ENCODE measurements around the gene NCSTN. TPM values are rescaled to one million over a fixed set of nuclear protein-coding genes. Genes with fewer than 3 reads are reported as not detected.

The NCSTN gene
- total and polyA plus RNA-seq, 9 of the 15 experiments (the other 6 are each of a cell fraction or from before 2014, with no cell fraction given) = 21.3 to 91.1 (median 57.9) TPM

- TF ChIP-seq, protein P1, sequence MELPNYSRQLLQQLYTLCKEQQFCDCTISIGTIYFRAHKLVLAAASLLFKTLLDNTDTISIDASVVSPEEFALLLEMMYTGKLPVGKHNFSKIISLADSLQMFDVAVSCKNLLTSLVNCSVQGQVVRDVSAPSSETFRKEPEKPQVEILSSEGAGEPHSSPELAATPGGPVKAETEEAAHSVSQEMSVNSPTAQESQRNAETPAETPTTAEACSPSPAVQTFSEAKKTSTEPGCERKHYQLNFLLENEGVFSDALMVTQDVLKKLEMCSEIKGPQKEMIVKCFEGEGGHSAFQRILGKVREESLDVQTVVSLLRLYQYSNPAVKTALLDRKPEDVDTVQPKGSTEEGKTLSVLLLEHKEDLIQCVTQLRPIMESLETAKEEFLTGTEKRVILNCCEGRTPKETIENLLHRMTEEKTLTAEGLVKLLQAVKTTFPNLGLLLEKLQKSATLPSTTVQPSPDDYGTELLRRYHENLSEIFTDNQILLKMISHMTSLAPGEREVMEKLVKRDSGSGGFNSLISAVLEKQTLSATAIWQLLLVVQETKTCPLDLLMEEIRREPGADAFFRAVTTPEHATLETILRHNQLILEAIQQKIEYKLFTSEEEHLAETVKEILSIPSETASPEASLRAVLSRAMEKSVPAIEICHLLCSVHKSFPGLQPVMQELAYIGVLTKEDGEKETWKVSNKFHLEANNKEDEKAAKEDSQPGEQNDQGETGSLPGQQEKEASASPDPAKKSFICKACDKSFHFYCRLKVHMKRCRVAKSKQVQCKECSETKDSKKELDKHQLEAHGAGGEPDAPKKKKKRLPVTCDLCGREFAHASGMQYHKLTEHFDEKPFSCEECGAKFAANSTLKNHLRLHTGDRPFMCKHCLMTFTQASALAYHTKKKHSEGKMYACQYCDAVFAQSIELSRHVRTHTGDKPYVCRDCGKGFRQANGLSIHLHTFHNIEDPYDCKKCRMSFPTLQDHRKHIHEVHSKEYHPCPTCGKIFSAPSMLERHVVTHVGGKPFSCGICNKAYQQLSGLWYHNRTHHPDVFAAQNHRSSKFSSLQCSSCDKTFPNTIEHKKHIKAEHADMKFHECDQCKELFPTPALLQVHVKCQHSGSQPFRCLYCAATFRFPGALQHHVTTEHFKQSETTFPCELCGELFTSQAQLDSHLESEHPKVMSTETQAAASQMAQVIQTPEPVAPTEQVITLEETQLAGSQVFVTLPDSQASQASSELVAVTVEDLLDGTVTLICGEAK (IDR thresholded peaks at IDR 0.05) = peak; percentile 97
- TF ChIP-seq, protein P1 (CRISPR knock-in tag; IDR thresholded peaks at IDR 0.05) = no peak
- TF ChIP-seq TAF9B (IDR thresholded peaks at IDR 0.05; ENCODE audit: partially characterized antibody) (peak; percentile 95), ZNF586 (CRISPR knock-in tag; conservative IDR thresholded peaks at IDR 0.05) (no peak), MYC (IDR thresholded peaks at IDR 0.05; ENCODE audit: low read depth, low read length) (no peak), MYC (CRISPR knock-in tag; IDR thresholded peaks at IDR 0.05; ENCODE audit: borderline replicate concordance, low read depth) (peak; percentile 33; the same call in 1 of the 2 replicates), XRCC5 (IDR thresholded peaks at IDR 0.05; ENCODE audit: low read depth, low read length) (peak; percentile 31; the same call in 1 of the 2 replicates), AFF4 (CRISPR knock-in tag; IDR thresholded peaks at IDR 0.05) (no peak; the same call in 1 of the 2 replicates), NKRF (IDR thresholded peaks at IDR 0.05; ENCODE audit: borderline replicate concordance) (peak; percentile 77)
Observed at GRCh38 chr1:160342953-160343869, at the start of gene NCSTN, which contains the start of gene COPA (continued).
